Spinal cord (tissue), 10 donors: ENCODE results near the gene CANT1. TPM values are rescaled to one million over a fixed set of nuclear protein-coding genes. Genes with fewer than 3 reads are reported as not detected.
A peak's percentile ranks its signal among the peaks of the same experiment; 100 is the strongest.

Experiments
- DNase-seq, 6 donors: peaks; one replicate each; pipeline versions ENCODE4 v3.0.0 to v3.0.0-alpha.2; 2013 to 2015; ENCODE audit warnings: low spot score in 6 of 6, low read depth in 4 of 6
- H3K27ac ChIP-seq: one replicate; pipeline ENCODE4 v1.5.1; 2013; ENCODE audit warnings: low read depth, low read length, control low read depth
- H3K27me3 ChIP-seq: one replicate; pipeline ENCODE4 v1.6.1; 2013; ENCODE audit warnings: low read length; ENCODE audit not compliant: control insufficient read depth, insufficient read depth
- H3K36me3 ChIP-seq: one replicate; pipeline ENCODE4 v1.6.1; 2013; ENCODE audit warnings: low read length; ENCODE audit not compliant: control insufficient read depth, insufficient read depth
- H3K4me1 ChIP-seq: one replicate; pipeline ENCODE4 v1.6.1; 2013; ENCODE audit warnings: low read length; ENCODE audit not compliant: control insufficient read depth, insufficient read depth
- H3K4me3 ChIP-seq: one replicate; pipeline ENCODE4 v1.5.1; 2013; ENCODE audit warnings: low read depth, low read length, control low read depth
- H3K9me3 ChIP-seq: one replicate; pipeline ENCODE4 v1.6.1; 2013; ENCODE audit warnings: low read length; ENCODE audit not compliant: control insufficient read depth, insufficient read depth
- WGBS: methylation state at CpG from one replicate; pipeline ENCODE4 v1.1.5; 2013; ENCODE audit warnings: missing lambda C conversion rate; ENCODE audit not compliant: insufficient coverage; 5-methylcytosine and 5-hydroxymethylcytosine counted together
- polyA plus RNA-seq, 2 donors: library from polyadenylated mRNA; unstranded; fragments of 120-200 nt; gene quantifications; one replicate each; pipeline ENCODE4 v1.2.1, GENCODE V29; 2013; ENCODE audit not compliant: insufficient read length in 2 of 2
- total RNA-seq, 2 donors: library from RNA; depleted of rRNA in 1 of 2; stranded (reverse); fragments of 120-200 nt in 1 of 2; fragments of >200 nt in 1 of 2; gene quantifications; one replicate each; pipeline versions ENCODE4 v1.2.3 to v1.2.4, GENCODE V29; 2013 to 2014
- donor health status: healthy.

The CANT1 gene
- total and polyA plus RNA-seq, 4 donors = 23.6 to 38.8 (median 30.9) TPM

DNA sequence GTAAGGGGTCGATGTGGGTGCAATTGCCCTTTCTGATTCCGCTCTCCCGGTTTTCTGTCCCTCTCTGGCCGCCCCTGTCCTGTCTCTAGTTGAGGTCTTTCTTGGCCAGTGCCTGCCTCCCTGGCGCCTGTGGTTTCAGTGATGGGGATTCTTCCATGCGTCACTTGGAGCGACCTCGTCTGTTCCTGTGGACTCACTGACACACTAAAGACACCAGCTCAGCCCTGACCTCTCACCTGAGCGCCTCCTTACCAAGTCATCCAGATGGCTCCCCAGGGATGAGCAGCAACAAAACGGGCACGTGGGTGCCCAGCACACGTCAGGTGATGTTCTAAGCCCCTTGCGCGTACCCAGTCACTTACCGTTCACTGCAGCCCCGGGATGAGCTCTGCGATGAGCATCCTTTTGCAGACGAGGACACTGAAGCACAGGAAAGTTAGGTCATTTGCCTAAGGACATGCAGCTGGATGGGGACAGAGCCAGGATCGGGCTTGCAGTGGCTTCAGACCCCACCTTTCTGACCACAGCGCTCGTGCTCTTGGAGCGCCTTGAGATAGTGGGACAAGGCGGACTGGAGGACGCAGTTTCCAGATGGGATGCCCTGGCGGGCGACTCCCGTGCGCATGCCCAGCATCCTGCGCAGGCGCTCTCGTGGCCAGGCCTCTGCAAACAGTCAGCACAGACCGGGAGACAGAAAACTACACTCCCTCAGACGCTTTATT lies 18.4 kb downstream of the CANT1 start:
- Histone ChIP-seq H3K9me3 (no peaks in the 10 kb centered on the region), H3K4me3 (no peak overlapping the region), H3K27me3 (no peaks in the 10 kb centered on the region), H3K4me1 (peaks cover 13% of the 10 kb centered on the region), H3K36me3 (peaks cover 63% of the 10 kb centered on the region), H3K27ac (no peak overlapping the region)
- DNase-seq = no peak
- 98% methylated on average over 28 of the region's 33 CpGs for WGBS

- 96% methylated on average over 29 of the region's 29 CpGs for WGBS
These were observed 19.1 kb downstream of the CANT1 start for GRCh38 chr17:78990349-78991016.

GRCh38 chr17:78988152-78988551 lies 21.4 kb downstream of the CANT1 start:
- H3K27ac ChIP-seq = no peak overlapping the region
- H3K27me3 ChIP-seq = no peaks in the 10 kb centered on the region
- 84% methylated on average over 5 of the region's 6 CpGs for WGBS
- peaks cover 4% of the 10 kb centered on the region for H3K4me1 ChIP-seq
- DNase-seq = no peak
- H3K4me3 ChIP-seq = no peak overlapping the region
- H3K36me3 ChIP-seq = peaks cover 33% of the 10 kb centered on the region
- H3K9me3 ChIP-seq = no peaks in the 10 kb centered on the region

More at GRCh38 chr17:78990349-78991016, 19.1 kb downstream of the CANT1 start:
- Histone ChIP-seq H3K27ac (no peak overlapping the region), H3K4me3 (no peak overlapping the region), H3K27me3 (no peaks in the 10 kb centered on the region), H3K36me3 (peaks cover 56% of the 10 kb centered on the region), H3K9me3 (no peaks in the 10 kb centered on the region), H3K4me1 (peaks cover 6% of the 10 kb centered on the region)
- no peak for DNase-seq

DNA sequence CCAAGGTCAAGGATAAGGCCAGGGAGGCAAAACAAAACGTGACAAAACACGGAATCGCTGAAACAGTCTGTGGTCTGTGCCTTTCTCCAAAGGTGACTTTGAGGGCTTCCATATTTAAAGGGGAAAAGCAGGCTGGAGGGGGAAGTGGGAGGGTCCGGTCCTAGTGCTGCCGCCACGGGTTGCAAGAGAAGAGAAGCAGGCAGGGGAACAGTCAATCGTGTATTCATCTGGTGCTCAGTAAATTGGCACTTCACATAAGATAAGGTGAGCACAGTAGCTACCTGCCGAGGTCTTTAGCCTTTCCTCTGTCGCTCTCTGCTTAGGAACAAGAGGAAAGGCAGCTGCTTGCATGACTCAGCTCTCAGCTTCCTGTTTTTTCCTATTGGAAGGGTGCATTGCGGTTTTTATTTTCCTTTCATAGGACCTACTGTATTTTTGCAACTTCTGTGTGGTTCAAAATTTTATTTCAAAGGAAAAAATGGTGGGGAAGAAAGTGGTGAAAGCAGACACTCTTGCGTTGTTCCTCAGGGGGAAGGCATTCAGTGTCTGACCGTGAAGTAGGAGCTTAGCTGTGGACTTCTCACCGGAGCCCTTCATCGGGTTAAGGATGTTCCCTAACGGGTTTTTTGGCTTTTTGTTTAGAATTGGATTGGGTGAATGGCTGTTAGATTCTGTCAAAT lies 22.8 kb downstream of the CANT1 start:
- Histone ChIP-seq H3K36me3 (peaks cover 19% of the 10 kb centered on the region), H3K27ac (peak overlapping the region; percentile 47), H3K27me3 (no peaks in the 10 kb centered on the region), H3K4me1 (peaks cover 4% of the 10 kb centered on the region), H3K9me3 (no peaks in the 10 kb centered on the region), H3K4me3 (no peak overlapping the region)
- DNase-seq = peak in 1 of 6 donors; percentile 26
- WGBS = 18% methylated on average over 11 of the region's 15 CpGs

DNA sequence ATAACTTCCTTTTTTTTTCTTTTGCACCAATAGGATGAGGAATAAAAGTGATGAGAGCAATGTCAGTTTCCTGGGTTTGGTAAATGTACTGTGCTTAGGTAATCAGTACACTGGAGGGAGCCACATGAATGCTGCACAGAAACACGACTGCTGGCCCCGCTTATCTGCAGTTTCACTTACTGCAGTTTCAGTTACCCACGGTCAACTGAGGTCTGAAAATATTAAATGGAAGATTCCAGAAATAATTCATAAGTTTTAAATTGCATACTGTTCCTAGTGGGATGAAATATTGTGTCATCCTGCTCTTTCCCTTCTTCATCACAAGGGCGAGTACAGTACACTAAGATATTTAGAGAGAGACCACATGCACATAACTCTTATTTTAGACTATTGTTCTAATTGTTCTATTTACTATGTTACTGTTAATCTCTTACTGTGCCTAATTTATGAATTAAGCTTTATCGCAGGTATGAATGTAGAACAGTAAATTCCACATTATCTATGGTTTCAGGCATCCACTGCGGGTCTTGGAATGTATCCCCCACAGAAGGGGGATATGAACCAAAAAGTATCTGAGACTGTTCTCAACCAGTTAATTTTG lies 23.4 kb downstream of the CANT1 start:
- DNase-seq = peak in 1 of 6 donors; percentile 30

DNA sequence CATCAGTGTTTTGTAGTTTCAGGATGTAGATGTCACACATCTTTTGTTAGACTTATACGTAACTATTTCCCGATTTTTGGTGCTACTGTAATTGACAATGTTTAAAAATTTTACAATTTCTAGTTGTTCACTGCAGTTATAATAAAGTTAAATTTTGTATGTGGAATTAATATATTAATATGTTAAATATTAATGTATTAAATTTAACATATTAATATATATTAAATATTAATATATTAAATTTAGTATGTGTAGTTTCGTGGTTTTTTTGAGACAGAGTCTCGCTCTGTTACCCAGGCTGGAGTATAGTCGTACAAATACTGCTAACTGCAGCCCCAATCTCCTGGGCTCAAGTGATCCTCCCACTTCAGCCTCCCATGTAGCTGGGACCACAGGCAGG lies 24.2 kb downstream of the CANT1 start:
- Histone ChIP-seq H3K36me3 (peaks cover 5% of the 10 kb centered on the region), H3K4me3 (no peak overlapping the region), H3K4me1 (peaks cover 10% of the 10 kb centered on the region), H3K27ac (no peak overlapping the region), H3K27me3 (no peaks in the 10 kb centered on the region), H3K9me3 (no peaks in the 10 kb centered on the region)
- WGBS = 100% methylated on average over 3 of the region's 5 CpGs
- DNase-seq = no peak

More for the DNA sequence above, 23.4 kb downstream of the CANT1 start:
- H3K4me3 ChIP-seq = no peak overlapping the region
- H3K9me3 ChIP-seq = no peaks in the 10 kb centered on the region
- H3K27ac ChIP-seq = peak overlapping the region; percentile 47
- 20% methylated on average over 1 of the region's 6 CpGs for WGBS
- H3K4me1 ChIP-seq = peaks cover 4% of the 10 kb centered on the region
- H3K27me3 ChIP-seq = no peaks in the 10 kb centered on the region
- peaks cover 13% of the 10 kb centered on the region for H3K36me3 ChIP-seq

- H3K36me3 ChIP-seq = peaks cover 15% of the 10 kb centered on the region
- H3K27ac ChIP-seq = no peak overlapping the region
- H3K4me3 ChIP-seq = no peak overlapping the region
- no peaks in the 10 kb centered on the region for H3K9me3 ChIP-seq
- no peak for DNase-seq
- H3K27me3 ChIP-seq = no peaks in the 10 kb centered on the region
- 67% methylated on average over 15 of the region's 16 CpGs for WGBS
- H3K4me1 ChIP-seq = peaks cover 47% of the 10 kb centered on the region
These were observed 28.3 kb downstream of the CANT1 start for GRCh38 chr17:78981010-78981888.

- 82% methylated on average over 7 of the region's 8 CpGs for WGBS
- no peak for DNase-seq
- Histone ChIP-seq H3K36me3 (peaks cover 21% of the 10 kb centered on the region), H3K9me3 (no peaks in the 10 kb centered on the region), H3K27ac (peak overlapping the region; percentile 86), H3K27me3 (no peaks in the 10 kb centered on the region), H3K4me1 (peaks cover 54% of the 10 kb centered on the region), H3K4me3 (no peak overlapping the region)
These were observed 29.0 kb downstream of the CANT1 start for GRCh38 chr17:78980624-78980972.
